Measurements from ENCODE around the gene BPIFB4.

BPIFB4 gene

DNA sequence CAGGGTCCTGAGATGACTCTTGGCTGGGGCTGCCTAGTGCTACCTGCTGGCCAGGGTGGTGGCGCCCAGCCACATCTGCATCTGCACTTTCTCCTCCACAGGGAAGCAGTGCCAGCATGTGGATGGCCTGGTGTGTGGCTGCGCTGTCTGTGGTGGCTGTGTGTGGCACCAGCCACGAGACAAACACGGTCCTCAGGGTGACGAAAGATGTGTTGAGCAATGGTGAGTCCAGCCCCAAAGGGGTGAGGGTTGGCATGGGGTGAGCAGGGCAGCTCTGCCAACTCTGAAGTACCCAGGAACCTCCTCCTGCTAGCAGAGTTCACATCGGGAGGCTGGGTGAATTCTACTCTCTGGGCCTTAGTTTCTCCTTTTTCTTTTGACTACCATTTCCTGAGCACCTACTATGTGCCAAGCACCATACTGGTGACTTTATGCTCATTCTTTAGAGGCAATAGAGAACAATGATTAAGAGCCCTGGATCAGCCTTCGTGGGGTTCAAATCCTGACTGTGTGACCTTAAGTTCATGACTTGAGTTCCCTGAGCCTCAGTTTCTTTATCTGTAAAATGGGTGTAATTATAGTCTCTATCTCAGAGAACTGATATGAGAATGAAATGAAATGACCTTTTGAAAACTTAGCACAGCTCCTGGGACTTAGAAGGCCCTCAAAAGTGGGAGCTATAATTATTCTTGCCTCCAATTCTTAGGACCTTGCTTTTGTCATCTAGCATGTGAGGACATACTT lies 2.1 kb downstream of the BPIFB4 start:
- Histone ChIP-seq H2AK5ac (ENCODE audit: low read length) (no peak overlapping the region), H3K4ac (ENCODE audit: low read depth, low read length) (no peak overlapping the region), H3K9ac (ENCODE audit: low read length) (no peak overlapping the region), H3K4me3 (ENCODE audit: low read length) (no peak overlapping the region), H3K79me1 (ENCODE audit: low read length) (no peaks in the 10 kb centered on the region), H3K18ac (ENCODE audit: low read length) (no peak overlapping the region), H2BK15ac (replicated peaks; ENCODE audit: low read depth) (no peak overlapping the region), H4K8ac (ENCODE audit: low read depth, low read length) (no peak overlapping the region), H3K23ac (ENCODE audit: low read length) (no peak overlapping the region), H3K36me3 (ENCODE audit: control insufficient read depth, insufficient read depth, low read length) (no peaks in the 10 kb centered on the region), H3K56ac (ENCODE audit: low read length) (no peak overlapping the region), H3K27ac (ENCODE audit: low read depth, low read length) (no peak overlapping the region), H3K27me3 (ENCODE audit: insufficient read depth, low read length, poor library complexity) (no peaks in the 10 kb centered on the region), H3K4me2 (ENCODE audit: low read length) (no peak overlapping the region), H3K79me2 (ENCODE audit: control insufficient read depth, insufficient read depth, low read length) (no peaks in the 10 kb centered on the region), H2BK5ac (ENCODE audit: low read length) (no peak overlapping the region), H2BK120ac (ENCODE audit: low read depth, low read length) (no peak overlapping the region), H4K5ac (ENCODE audit: low read length) (no peak overlapping the region), H3K4me1 (ENCODE audit: control insufficient read depth, low read depth, low read length) (no peaks in the 10 kb centered on the region)
- no CpG with 5 or more reads among the region's 7 CpGs for WGBS (ENCODE audit: extremely low coverage, insufficient coverage, low lambda C conversion rate)
- DNase-seq = no peak

DNA sequence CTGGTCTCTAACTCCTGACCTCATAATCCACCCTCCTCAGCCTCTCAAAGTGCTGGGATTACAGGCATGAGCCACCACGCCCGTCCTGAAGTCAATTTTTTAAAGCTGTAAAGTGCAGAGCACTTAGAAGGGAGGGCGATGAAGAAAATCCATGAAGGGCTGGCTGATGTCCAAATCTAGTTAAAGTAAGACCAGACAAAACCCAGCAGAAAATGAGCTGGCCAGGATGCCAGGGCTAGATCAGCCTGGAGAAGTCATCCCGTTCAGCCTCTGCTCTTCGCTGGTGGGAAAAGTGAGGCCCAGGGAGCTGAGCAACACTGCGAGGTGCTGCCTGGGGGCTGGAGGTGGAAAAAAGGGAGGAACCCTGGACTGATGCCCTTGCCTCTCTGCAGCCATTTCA lies 3.1 kb downstream of the BPIFB4 start:
- no peak overlapping the region for H3K4ac ChIP-seq (ENCODE audit: low read depth, low read length)
- no CpG with 5 or more reads among the region's 6 CpGs for WGBS (ENCODE audit: extremely low coverage, insufficient coverage, low lambda C conversion rate)
- no peaks in the 10 kb centered on the region for H3K79me2 ChIP-seq (ENCODE audit: control insufficient read depth, insufficient read depth, low read length)
- H3K4me3 ChIP-seq (ENCODE audit: low read length) = no peak overlapping the region
- H3K27ac ChIP-seq (ENCODE audit: low read depth, low read length) = no peak overlapping the region
- no peak overlapping the region for H3K56ac ChIP-seq (ENCODE audit: low read length)
- no peak overlapping the region for H2AK5ac ChIP-seq (ENCODE audit: low read length)
- no peak overlapping the region for H3K23ac ChIP-seq (ENCODE audit: low read length)
- no peaks in the 10 kb centered on the region for H3K36me3 ChIP-seq (ENCODE audit: control insufficient read depth, insufficient read depth, low read length)
- no peak overlapping the region for H2BK5ac ChIP-seq (ENCODE audit: low read length)
- H3K4me2 ChIP-seq (ENCODE audit: low read length) = no peak overlapping the region
- H3K27me3 ChIP-seq (ENCODE audit: insufficient read depth, low read length, poor library complexity) = no peaks in the 10 kb centered on the region
- no peak overlapping the region for H3K18ac ChIP-seq (ENCODE audit: low read length)
- H3K4me1 ChIP-seq (ENCODE audit: control insufficient read depth, low read depth, low read length) = no peaks in the 10 kb centered on the region
- no peaks in the 10 kb centered on the region for H3K79me1 ChIP-seq (ENCODE audit: low read length)
- no peak overlapping the region for H4K8ac ChIP-seq (ENCODE audit: low read depth, low read length)
- H2BK15ac ChIP-seq (replicated peaks; ENCODE audit: low read depth) = no peak overlapping the region
- H4K5ac ChIP-seq (ENCODE audit: low read length) = no peak overlapping the region
- DNase-seq = no peak
- H3K9ac ChIP-seq (ENCODE audit: low read length) = no peak overlapping the region
- no peak overlapping the region for H2BK120ac ChIP-seq (ENCODE audit: low read depth, low read length)

GRCh38 chr20:33083544-33084340 lies 4.3 kb downstream of the BPIFB4 start:
- H3K79me1 ChIP-seq (ENCODE audit: low read length) = no peaks in the 10 kb centered on the region
- H3K79me2 ChIP-seq (ENCODE audit: control insufficient read depth, insufficient read depth, low read length) = no peaks in the 10 kb centered on the region
- H3K56ac ChIP-seq (ENCODE audit: low read length) = no peak overlapping the region
- H4K8ac ChIP-seq (ENCODE audit: low read depth, low read length) = no peak overlapping the region
- no peak overlapping the region for H4K5ac ChIP-seq (ENCODE audit: low read length)
- no peak overlapping the region for H3K4ac ChIP-seq (ENCODE audit: low read depth, low read length)
- H3K4me1 ChIP-seq (ENCODE audit: control insufficient read depth, low read depth, low read length) = no peaks in the 10 kb centered on the region
- WGBS (ENCODE audit: extremely low coverage, insufficient coverage, low lambda C conversion rate) = no CpG with 5 or more reads among the region's 20 CpGs
- H3K18ac ChIP-seq (ENCODE audit: low read length) = no peak overlapping the region
- no peak overlapping the region for H2AK5ac ChIP-seq (ENCODE audit: low read length)
- H3K36me3 ChIP-seq (ENCODE audit: control insufficient read depth, insufficient read depth, low read length) = no peaks in the 10 kb centered on the region
- no peaks in the 10 kb centered on the region for H3K27me3 ChIP-seq (ENCODE audit: insufficient read depth, low read length, poor library complexity)
- H2BK120ac ChIP-seq (ENCODE audit: low read depth, low read length) = no peak overlapping the region
- no peak overlapping the region for H3K4me3 ChIP-seq (ENCODE audit: low read length)
- no peak overlapping the region for H2BK15ac ChIP-seq (replicated peaks; ENCODE audit: low read depth)
- H3K4me2 ChIP-seq (ENCODE audit: low read length) = no peak overlapping the region
- no peak for DNase-seq
- H3K23ac ChIP-seq (ENCODE audit: low read length) = no peak overlapping the region
- H2BK5ac ChIP-seq (ENCODE audit: low read length) = no peak overlapping the region
- no peak overlapping the region for H3K27ac ChIP-seq (ENCODE audit: low read depth, low read length)
- no peak overlapping the region for H3K9ac ChIP-seq (ENCODE audit: low read length)

- Histone ChIP-seq H4K8ac (ENCODE audit: low read depth, low read length) (no peak overlapping the region), H3K56ac (ENCODE audit: low read length) (no peak overlapping the region), H3K4ac (ENCODE audit: low read depth, low read length) (no peak overlapping the region), H3K23ac (ENCODE audit: low read length) (no peak overlapping the region), H2AK5ac (ENCODE audit: low read length) (no peak overlapping the region), H2BK120ac (ENCODE audit: low read depth, low read length) (no peak overlapping the region), H2BK15ac (replicated peaks; ENCODE audit: low read depth) (no peak overlapping the region), H3K4me1 (ENCODE audit: control insufficient read depth, low read depth, low read length) (no peaks in the 10 kb centered on the region), H3K27me3 (ENCODE audit: insufficient read depth, low read length, poor library complexity) (no peaks in the 10 kb centered on the region), H3K4me2 (ENCODE audit: low read length) (no peak overlapping the region), H3K79me2 (ENCODE audit: control insufficient read depth, insufficient read depth, low read length) (no peaks in the 10 kb centered on the region), H3K79me1 (ENCODE audit: low read length) (no peaks in the 10 kb centered on the region), H4K5ac (ENCODE audit: low read length) (no peak overlapping the region), H3K4me3 (ENCODE audit: low read length) (no peak overlapping the region), H3K36me3 (ENCODE audit: control insufficient read depth, insufficient read depth, low read length) (no peaks in the 10 kb centered on the region), H3K9ac (ENCODE audit: low read length) (no peak overlapping the region), H2BK5ac (ENCODE audit: low read length) (no peak overlapping the region), H3K18ac (ENCODE audit: low read length) (no peak overlapping the region), H3K27ac (ENCODE audit: low read depth, low read length) (no peak overlapping the region)
- no peak for DNase-seq
- no CpG with 5 or more reads among the region's 15 CpGs for WGBS (ENCODE audit: extremely low coverage, insufficient coverage, low lambda C conversion rate)
Observed at GRCh38 chr20:33084722-33085121, 5.3 kb downstream of the BPIFB4 start.

GRCh38 chr20:33086052-33086722 lies 6.7 kb downstream of the BPIFB4 start:
- no CpG with 5 or more reads among the region's 14 CpGs for WGBS (ENCODE audit: extremely low coverage, insufficient coverage, low lambda C conversion rate)
- no peaks in the 10 kb centered on the region for H3K79me2 ChIP-seq (ENCODE audit: control insufficient read depth, insufficient read depth, low read length)

More at GRCh38 chr20:33086052-33086722, 6.7 kb downstream of the BPIFB4 start:
- H4K8ac ChIP-seq (ENCODE audit: low read depth, low read length) = no peak overlapping the region
- H3K18ac ChIP-seq (ENCODE audit: low read length) = no peak overlapping the region
- H2AK5ac ChIP-seq (ENCODE audit: low read length) = no peak overlapping the region
- no peak overlapping the region for H3K56ac ChIP-seq (ENCODE audit: low read length)
- H3K36me3 ChIP-seq (ENCODE audit: control insufficient read depth, insufficient read depth, low read length) = no peaks in the 10 kb centered on the region
- H2BK120ac ChIP-seq (ENCODE audit: low read depth, low read length) = no peak overlapping the region
- H3K27me3 ChIP-seq (ENCODE audit: insufficient read depth, low read length, poor library complexity) = no peaks in the 10 kb centered on the region
- H3K4me1 ChIP-seq (ENCODE audit: control insufficient read depth, low read depth, low read length) = no peaks in the 10 kb centered on the region
- H3K4me3 ChIP-seq (ENCODE audit: low read length) = no peak overlapping the region
- no peak overlapping the region for H3K4me2 ChIP-seq (ENCODE audit: low read length)
- H3K4ac ChIP-seq (ENCODE audit: low read depth, low read length) = no peak overlapping the region
- H3K79me1 ChIP-seq (ENCODE audit: low read length) = no peaks in the 10 kb centered on the region
- H3K23ac ChIP-seq (ENCODE audit: low read length) = no peak overlapping the region
- DNase-seq = no peak
- H4K5ac ChIP-seq (ENCODE audit: low read length) = no peak overlapping the region
- H3K27ac ChIP-seq (ENCODE audit: low read depth, low read length) = no peak overlapping the region
- H2BK5ac ChIP-seq (ENCODE audit: low read length) = no peak overlapping the region
- H3K9ac ChIP-seq (ENCODE audit: low read length) = no peak overlapping the region
- no peak overlapping the region for H2BK15ac ChIP-seq (replicated peaks; ENCODE audit: low read depth)
